GM06990 (cell line): Measurements from ENCODE around the gene ITPR1.

ENCODE experiments used
- DNase-seq: peaks from one replicate; pipeline ENCODE4 v3.0.0-alpha.2; 2011; ENCODE audit not compliant: insufficient read length; ENCODE audit errors: extremely low read depth
- H3K27me3 ChIP-seq: replicated peaks from 2 replicates; pipeline ENCODE4 v1.6.0; 2011; ENCODE audit warnings: low read length; ENCODE audit not compliant: control insufficient read depth, insufficient read depth
- H3K36me3 ChIP-seq: 2 replicates; pipeline ENCODE4 v1.5.1; 2011; ENCODE audit warnings: low read length; ENCODE audit not compliant: control insufficient read depth, insufficient read depth
- H3K4me3 ChIP-seq: replicated peaks from 2 replicates; pipeline ENCODE4 v1.5.1; 2011; ENCODE audit warnings: low read depth, mild to moderate bottlenecking, control low read depth, low read length
- TF ChIP-seq, protein P1 (sequence below): IDR thresholded peaks from 2 replicates; pipeline ENCODE4 v1.5.1; 2011; ENCODE audit warnings: low read length, control low read depth, mild to moderate bottlenecking, inconsistent platforms; ENCODE audit not compliant: insufficient read depth, poor library complexity, severe bottlenecking

Gene ITPR1

DNA sequence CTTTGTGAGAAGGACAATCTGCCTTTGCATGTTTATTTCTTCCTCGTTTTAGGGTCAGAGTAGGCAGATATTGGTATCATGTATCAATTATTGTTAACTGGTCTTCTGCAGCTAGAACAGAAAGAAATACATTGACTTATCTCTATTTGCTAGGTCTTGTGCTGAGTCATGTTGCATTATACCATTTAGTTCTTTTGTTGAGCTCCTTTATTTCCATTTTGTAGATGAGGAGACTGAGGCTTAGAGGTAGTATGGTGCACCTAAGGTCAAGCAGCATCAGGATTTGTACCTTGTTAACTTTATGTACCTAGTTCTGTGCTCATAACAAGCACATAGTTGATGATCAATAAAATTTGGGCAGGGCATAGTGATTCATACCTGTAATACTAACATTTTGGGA lies 182.6 kb downstream of the ITPR1 start:
- no peak for DNase-seq
- Histone ChIP-seq H3K27me3 (no peaks in the 10 kb centered on the region), H3K4me3 (no peak overlapping the region), H3K36me3 (no peaks in the 10 kb centered on the region; the same call in 1 of the 2 replicates)
- TF ChIP-seq, protein P1, sequence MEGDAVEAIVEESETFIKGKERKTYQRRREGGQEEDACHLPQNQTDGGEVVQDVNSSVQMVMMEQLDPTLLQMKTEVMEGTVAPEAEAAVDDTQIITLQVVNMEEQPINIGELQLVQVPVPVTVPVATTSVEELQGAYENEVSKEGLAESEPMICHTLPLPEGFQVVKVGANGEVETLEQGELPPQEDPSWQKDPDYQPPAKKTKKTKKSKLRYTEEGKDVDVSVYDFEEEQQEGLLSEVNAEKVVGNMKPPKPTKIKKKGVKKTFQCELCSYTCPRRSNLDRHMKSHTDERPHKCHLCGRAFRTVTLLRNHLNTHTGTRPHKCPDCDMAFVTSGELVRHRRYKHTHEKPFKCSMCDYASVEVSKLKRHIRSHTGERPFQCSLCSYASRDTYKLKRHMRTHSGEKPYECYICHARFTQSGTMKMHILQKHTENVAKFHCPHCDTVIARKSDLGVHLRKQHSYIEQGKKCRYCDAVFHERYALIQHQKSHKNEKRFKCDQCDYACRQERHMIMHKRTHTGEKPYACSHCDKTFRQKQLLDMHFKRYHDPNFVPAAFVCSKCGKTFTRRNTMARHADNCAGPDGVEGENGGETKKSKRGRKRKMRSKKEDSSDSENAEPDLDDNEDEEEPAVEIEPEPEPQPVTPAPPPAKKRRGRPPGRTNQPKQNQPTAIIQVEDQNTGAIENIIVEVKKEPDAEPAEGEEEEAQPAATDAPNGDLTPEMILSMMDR: no peak

DNA sequence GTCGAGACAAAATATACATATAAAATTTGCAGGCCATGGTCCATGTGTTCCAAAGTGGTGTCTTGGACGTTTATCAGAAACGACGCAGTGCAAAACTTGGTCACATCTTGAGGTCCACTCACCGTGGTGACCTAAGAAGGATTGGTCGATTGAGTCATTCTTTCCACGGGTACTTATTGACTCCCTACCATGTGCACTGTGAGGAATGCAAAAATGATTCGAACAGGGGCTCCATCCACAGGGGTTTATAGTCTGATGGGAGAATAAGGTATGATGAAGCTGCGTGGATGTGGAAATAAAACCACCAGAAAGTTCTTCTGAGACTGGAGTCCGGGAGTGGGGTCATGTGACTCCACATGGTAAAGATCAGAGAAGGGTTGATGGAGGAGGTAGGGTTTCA lies 185.2 kb downstream of the ITPR1 start:
- TF ChIP-seq, protein P1: no peak
- H3K36me3 ChIP-seq: no peaks in the 10 kb centered on the region
- DNase-seq: no peak

DNA sequence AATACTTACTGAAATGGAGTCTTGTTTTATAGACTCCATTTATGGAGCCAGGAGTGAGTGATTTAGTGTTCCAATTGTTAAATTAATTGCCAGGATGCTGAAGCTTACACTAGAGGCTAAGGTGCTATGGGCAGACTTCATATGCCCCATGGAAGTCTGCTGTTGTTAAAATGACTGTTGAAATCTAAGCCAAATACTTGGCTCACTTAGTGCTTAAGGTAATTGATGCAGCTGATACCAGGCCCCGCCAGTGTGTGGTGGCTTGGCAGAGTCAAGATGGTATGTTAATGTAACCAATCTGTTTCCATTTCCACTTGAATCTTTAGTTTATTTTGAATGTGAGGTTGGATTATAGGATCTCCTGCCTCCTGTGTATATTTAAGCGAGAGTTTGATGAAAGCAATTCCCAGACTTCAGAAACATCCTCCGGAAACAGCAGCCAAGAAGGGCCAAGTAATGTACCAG lies 187.1 kb downstream of the ITPR1 start:
- Histone ChIP-seq H3K36me3 (no peaks in the 10 kb centered on the region), H3K27me3 (no peaks in the 10 kb centered on the region), H3K4me3 (no peak overlapping the region)
- TF ChIP-seq, protein P1: no peak
- no peak for DNase-seq

More for the DNA sequence above, 185.2 kb downstream of the ITPR1 start:
- no peaks in the 10 kb centered on the region for H3K27me3 ChIP-seq
- H3K4me3 ChIP-seq: no peak overlapping the region

DNA sequence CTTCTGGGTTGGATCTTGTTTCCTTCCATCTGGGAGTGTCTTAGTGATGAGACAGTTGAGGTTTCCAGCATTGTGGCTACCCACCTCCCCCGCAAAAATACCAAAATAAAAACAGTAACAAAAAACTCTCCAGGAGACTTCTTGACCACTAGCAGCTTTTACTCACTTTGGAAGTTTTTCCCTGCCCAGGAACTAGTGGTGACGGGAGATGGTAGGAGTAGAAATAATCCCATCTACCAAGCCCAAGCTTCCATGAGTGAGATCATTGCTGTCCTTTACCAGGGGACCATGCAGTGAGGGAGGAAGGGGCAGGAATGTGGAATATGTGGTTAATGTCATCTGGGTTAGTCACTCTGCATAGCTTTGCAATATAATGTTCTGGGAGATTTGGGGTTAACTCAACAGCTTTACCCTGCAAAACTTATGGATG lies 187.7 kb downstream of the ITPR1 start:
- no peak for DNase-seq
- Histone ChIP-seq H3K27me3 (no peaks in the 10 kb centered on the region), H3K4me3 (no peak overlapping the region), H3K36me3 (no peaks in the 10 kb centered on the region)
- TF ChIP-seq, protein P1: no peak

DNA sequence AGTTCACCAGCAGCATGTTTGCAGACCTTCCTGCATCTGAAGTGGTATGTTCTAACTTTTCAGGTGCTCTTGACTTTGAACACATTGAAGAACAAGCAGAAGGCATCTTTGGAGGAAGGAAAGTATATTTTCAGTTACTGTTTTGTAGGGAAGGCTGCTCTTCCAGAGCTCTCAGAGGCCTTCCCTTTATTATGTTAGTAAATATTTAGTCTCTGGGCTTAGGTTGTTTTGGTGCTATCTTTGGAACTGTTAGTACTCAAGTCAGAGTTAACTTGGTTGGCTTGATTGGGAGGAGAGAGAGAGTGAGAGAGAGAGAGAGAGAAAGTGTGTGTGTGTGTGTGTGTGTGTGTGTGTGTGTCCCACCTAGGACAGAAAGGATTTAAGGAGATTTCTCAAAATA lies 188.2 kb downstream of the ITPR1 start:
- TF ChIP-seq, protein P1: no peak

DNA sequence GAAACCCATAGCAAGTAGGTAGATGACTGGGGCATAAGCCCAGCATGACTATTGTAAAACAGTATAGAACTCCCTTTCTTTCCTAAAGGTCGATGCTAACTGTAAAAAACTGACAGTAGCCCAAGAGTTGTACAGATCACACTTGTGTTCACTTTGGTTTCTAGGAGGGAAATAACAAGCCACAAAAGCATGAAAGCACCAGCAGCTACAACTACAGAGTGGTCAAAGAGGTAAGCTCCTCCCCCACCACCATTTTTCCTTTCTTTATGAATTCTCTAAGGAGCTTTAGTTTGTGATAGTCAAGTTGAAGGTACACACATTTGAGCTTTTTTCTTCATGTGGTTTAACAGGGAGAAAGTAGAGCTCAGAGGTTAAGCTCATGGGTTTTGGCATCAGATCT lies 191.0 kb downstream of the ITPR1 start:
- no peaks in the 10 kb centered on the region for H3K36me3 ChIP-seq
- TF ChIP-seq, protein P1: no peak
- DNase-seq: no peak
- no peak overlapping the region for H3K4me3 ChIP-seq
- H3K27me3 ChIP-seq: no peaks in the 10 kb centered on the region

More for the DNA sequence above, 188.2 kb downstream of the ITPR1 start:
- Histone ChIP-seq H3K4me3 (no peak overlapping the region), H3K27me3 (no peaks in the 10 kb centered on the region), H3K36me3 (no peaks in the 10 kb centered on the region)
- no peak for DNase-seq
